GM21381 (cell line): ENCODE results near the gene SEPTIN11.

Source experiments
- ATAC-seq: cut with Tn5 transposase; IDR thresholded peaks from one replicate; pipeline ENCODE4 v1.9.1; 2021; ENCODE audit warnings: mild to moderate bottlenecking, moderate library complexity; ENCODE audit not compliant: unreplicated experiment

The SEPTIN11 gene

GRCh38 chr4:76949276-76950051 lies at the start of gene SEPTIN11:
SEPTIN11 (plus strand) TSS chr4:76949752; CDS start chr4:76949904, 152 bp downstream.
- ATAC-seq, result peak; percentile 63

GRCh38 chr4:76902233-76902890 lies 47.2 kb upstream of the SEPTIN11 start:
- no peak for ATAC-seq

GRCh38 chr4:76904646-76905190 lies 44.8 kb upstream of the SEPTIN11 start:
- ATAC-seq, result no peak

GRCh38 chr4:76905521-76905920 lies 44.0 kb upstream of the SEPTIN11 start:
- no peak for ATAC-seq

- ATAC-seq, result no peak
Observed at GRCh38 chr4:76909711-76910110, 39.8 kb upstream of the SEPTIN11 start.

GRCh38 chr4:76920715-76921114 lies 28.8 kb upstream of the SEPTIN11 start:
- ATAC-seq, result no peak

GRCh38 chr4:76923619-76924357 lies 25.8 kb upstream of the SEPTIN11 start:
- no peak for ATAC-seq

- ATAC-seq, result no peak
Observed at GRCh38 chr4:76926841-76927240, 22.7 kb upstream of the SEPTIN11 start.

- ATAC-seq, result no peak
Observed at GRCh38 chr4:76930685-76931084, 18.9 kb upstream of the SEPTIN11 start.

- ATAC-seq, result no peak
Observed at GRCh38 chr4:76931087-76931486, 18.5 kb upstream of the SEPTIN11 start.

GRCh38 chr4:76931576-76932276 lies 17.8 kb upstream of the SEPTIN11 start:
- ATAC-seq, result no peak

GRCh38 chr4:76939184-76939583 lies 10.4 kb upstream of the SEPTIN11 start:
- no peak for ATAC-seq

GRCh38 chr4:76943129-76943620 lies 6.4 kb upstream of the SEPTIN11 start:
- no peak for ATAC-seq

- ATAC-seq, result no peak
Observed at GRCh38 chr4:76943790-76944189, 5.8 kb upstream of the SEPTIN11 start.

GRCh38 chr4:76947369-76947768 lies 2.2 kb upstream of the SEPTIN11 start:
- ATAC-seq, result no peak

GRCh38 chr4:76948443-76949275 lies 893 bp upstream of the SEPTIN11 start:
- peak; percentile 47 for ATAC-seq

GRCh38 chr4:76950052-76950955 lies 752 bp downstream of the SEPTIN11 start:
- ATAC-seq, result peak; percentile 19

GRCh38 chr4:76950956-76951671 lies 1.6 kb downstream of the SEPTIN11 start:
- ATAC-seq, result no peak
